ENCODE data around the gene CPTP. TPM values are rescaled to one million over a fixed set of nuclear protein-coding genes. Genes with fewer than 3 reads are reported as not detected.

Gene CPTP
- total and polyA plus RNA-seq, 10 of the 15 experiments (the other 5 are each of a cell fraction or from before 2014, with no cell fraction given), result 0.06 to 24.3 (median 10.0) TPM

GRCh38 chr1:1335283-1335682, 10.7 kb downstream of the CPTP start (continued):
- no peak for TF ChIP-seq PRDM15 (CRISPR knock-in tag; IDR thresholded peaks at IDR 0.05)
- TF ChIP-seq SIN3A (IDR thresholded peaks at IDR 0.05; ENCODE audit: low read depth, low read length), result no peak
- no peak for TF ChIP-seq NFIC (IDR thresholded peaks at IDR 0.05; ENCODE audit: low read depth, low read length)
- no peak for TF ChIP-seq DPF2 (IDR thresholded peaks at IDR 0.05)

GRCh38 chr1:1335792-1336248, 11.2 kb downstream of the CPTP start:
- H2AFZ ChIP-seq (ENCODE audit: control insufficient read depth, low read depth, low read length), result no peak overlapping the region
- no peak overlapping the region for H3K27ac ChIP-seq (ENCODE audit: control insufficient read depth, insufficient read depth)
- BruUV-seq (replicated peaks), result no TSS peak
- in situ Hi-C loops (cut with MboI) (no loop called here), intact Hi-C loops (cut with micrococcal nuclease; ENCODE audit: unreplicated experiment) (no loop called here)
- ATAC-seq (no peak), FAIRE-seq (no peak), DNase-seq (ENCODE audit: low read depth, low spot score) (no peak)
- CTCF ChIA-PET, result no interaction called here
- WGBS (ENCODE audit: insufficient coverage, insufficient replicate concordance, low lambda C conversion rate, missing lambda C conversion rate), result 93% methylated on average over 13 of the region's 21 CpGs
- H3K4me1 ChIP-seq (ENCODE audit: control insufficient read depth, insufficient read depth, low read length), result no peaks in the 10 kb centered on the region
- no peak overlapping the region for H3K4me2 ChIP-seq (ENCODE audit: control insufficient read depth, insufficient read depth)
- H3K4me3 ChIP-seq, result no peak overlapping the region
- RAD21 ChIA-PET (ENCODE audit: unreplicated experiment), result no interaction called here
- no peaks in the 10 kb centered on the region for H3K79me2 ChIP-seq (ENCODE audit: control insufficient read depth, insufficient read depth, low read length)
- TF ChIP-seq YBX1 (IDR thresholded peaks at IDR 0.05) (no peak), RFX5 (IDR thresholded peaks at IDR 0.05; ENCODE audit: low read depth, low read length) (no peak), SUZ12 (IDR thresholded peaks at IDR 0.05; ENCODE audit: unreplicated experiment) (no peak), STAT1 (conservative IDR thresholded peaks at IDR 0.05) (no peak)
- peaks cover 0 to 3% of the 10 kb centered on the region in 2 experiments; a peak in 3 of 4 replicates for H3K36me3 ChIP-seq (ENCODE audit: control insufficient read depth in 2 of 2, insufficient read depth in 2 of 2, low read length in 1 of 2)
- H3K9me3 ChIP-seq (replicated peaks; ENCODE audit: control insufficient read depth, insufficient read depth, low read length), result no peaks in the 10 kb centered on the region
- POLR2A ChIA-PET, result no interaction called here
- no peak overlapping the region for H3K9ac ChIP-seq (ENCODE audit: control insufficient read depth, insufficient read depth, low read length)
- SMC1A ChIA-PET (ENCODE audit: uncharacterized antibody, unreplicated experiment), result no interaction called here
- no peaks in the 10 kb centered on the region for H3K27me3 ChIP-seq (replicated peaks in 1 of 2; ENCODE audit: control insufficient read depth in 2 of 2, insufficient read depth in 2 of 2, low read length in 1 of 2)
- no peaks in the 10 kb centered on the region for H4K20me1 ChIP-seq (ENCODE audit: control insufficient read depth, insufficient read depth)

All from GM12878 (cell line).